Fibroblast of mammary gland (primary cell): ENCODE results near the gene PIK3R1.

ENCODE experiments used
- DNase-seq: peaks from one replicate; pipeline ENCODE4 v3.0.0-alpha.2; 2010; ENCODE audit warnings: low read depth
- H3K4me3 ChIP-seq: 2 replicates; pipeline ENCODE4 v1.5.1; 2011; ENCODE audit warnings: low read depth, mild to moderate bottlenecking, low read length, moderate library complexity; ENCODE audit not compliant: control insufficient read depth
- CTCF ChIP-seq: conservative IDR thresholded peaks from 2 replicates; pipeline ENCODE4 v1.5.1; 2011; ENCODE audit warnings: low read depth, low read length, inconsistent platforms; ENCODE audit not compliant: control insufficient read depth, insufficient read depth

PIK3R1 gene

GRCh38 chr5:68277431-68277830, 61.9 kb downstream of the PIK3R1 start:
- peak; percentile 67 for DNase-seq

GRCh38 chr5:68279984-68280383, 64.4 kb downstream of the PIK3R1 start:
- TF ChIP-seq CTCF = no peak
- H3K4me3 ChIP-seq = no peak overlapping the region
- no peak for DNase-seq

More at GRCh38 chr5:68277431-68277830, 61.9 kb downstream of the PIK3R1 start:
- TF ChIP-seq CTCF = no peak
- H3K4me3 ChIP-seq = no peak overlapping the region

DNA sequence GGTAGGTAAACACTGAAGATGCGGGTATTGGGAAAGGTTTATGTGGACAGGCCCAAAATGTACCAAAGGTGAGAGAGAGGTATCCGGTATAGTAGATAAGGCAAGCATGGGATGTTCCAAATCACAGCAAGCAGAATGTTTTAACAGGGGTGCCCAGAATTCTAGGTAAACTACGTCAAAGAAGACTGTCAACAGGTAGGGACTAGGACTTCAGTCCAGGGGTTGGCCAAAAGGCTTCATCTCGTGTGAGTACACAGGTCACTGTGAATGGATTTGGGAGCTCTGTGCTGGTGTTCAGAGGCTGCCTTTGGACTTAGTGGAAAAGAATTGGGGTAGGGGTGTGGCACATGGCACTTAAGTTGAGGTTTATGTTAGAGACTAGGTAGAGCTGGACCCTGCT, 66.4 kb downstream of the PIK3R1 start:
- H3K4me3 ChIP-seq = no peak overlapping the region
- DNase-seq = no peak
- no peak for TF ChIP-seq CTCF

GRCh38 chr5:68283766-68284165, 68.2 kb downstream of the PIK3R1 start:
- no peak for TF ChIP-seq CTCF
- H3K4me3 ChIP-seq = no peak overlapping the region
- DNase-seq = no peak

DNA sequence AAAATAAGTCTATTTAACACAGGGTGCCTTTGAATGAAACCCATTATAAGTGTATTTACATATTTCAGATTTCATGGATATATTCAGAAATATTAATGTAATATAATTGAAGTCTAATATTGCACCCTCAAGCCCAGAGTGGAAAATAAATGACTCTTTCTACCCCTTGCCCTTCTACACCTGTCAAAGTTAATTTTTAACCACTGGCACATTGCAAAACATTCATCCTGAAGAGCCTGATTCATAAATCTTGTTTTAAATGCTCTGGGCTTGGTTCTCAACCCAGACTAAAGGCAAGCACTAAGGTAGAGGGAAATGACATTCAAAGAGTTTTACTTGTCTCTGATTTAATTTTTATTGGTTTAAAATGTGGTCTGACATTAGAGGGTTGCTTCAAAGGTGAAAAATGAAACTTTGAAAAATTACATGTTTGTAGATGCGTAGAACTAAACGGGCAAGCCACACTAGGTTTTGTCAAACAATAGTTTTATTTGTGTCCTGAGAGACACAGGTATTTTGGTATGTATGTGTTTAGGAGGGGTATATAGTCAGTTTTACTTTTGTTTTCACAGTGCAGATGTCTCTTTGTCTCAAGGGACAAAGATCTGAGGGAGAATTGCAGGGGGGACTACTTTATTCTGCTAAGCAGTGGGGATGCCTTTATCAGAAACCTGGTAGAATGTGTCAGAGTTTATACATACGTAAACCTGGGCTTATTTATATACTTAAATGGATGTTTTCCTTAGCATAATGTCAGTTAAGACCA, 69.7 kb downstream of the PIK3R1 start:
- no peak overlapping the region for H3K4me3 ChIP-seq
- DNase-seq = no peak
- TF ChIP-seq CTCF = no peak

DNA sequence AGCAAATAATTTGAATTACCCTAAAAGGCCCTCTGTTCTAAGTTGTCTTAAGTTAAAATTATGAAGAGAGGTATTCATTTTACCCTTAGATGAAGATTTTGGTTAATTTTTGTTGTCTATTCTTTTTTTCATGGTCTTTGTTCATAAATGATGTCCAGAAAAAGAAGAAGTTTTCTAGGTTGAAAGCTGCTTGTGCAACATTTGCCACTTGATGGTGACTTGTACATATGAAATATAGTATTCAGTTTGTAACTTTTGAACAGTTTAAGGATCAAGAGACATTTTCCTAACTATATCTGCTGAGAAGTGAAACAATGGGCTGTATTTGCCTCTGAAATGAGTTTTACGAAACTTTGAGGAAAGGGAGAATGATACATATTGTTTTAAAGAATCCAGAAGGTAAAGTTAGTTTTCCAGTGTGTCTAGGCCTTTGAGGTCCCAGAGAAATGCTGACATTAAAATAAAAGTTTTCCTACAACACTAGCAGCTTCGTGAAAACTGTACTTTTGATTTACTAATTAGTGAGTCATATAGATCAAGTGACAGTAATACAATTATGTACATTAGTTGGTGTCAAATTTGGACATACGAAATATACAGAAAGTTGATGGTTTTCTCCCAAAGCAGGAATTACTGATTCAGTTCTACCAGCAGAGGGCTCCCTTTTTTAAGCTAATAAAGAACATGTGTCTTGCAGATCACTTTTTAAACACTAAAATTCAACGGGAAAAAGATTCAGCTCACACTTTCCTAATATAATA, 70.5 kb downstream of the PIK3R1 start:
- peak; percentile 71 for DNase-seq
- no peak overlapping the region for H3K4me3 ChIP-seq
- TF ChIP-seq CTCF = peak; percentile 64
